SK-N-SH treated with all-trans-retinoic acid at 6 μM for 48 hours (cell line): ENCODE data around the gene ADARB2.

Experiments used
- ATAC-seq: fragments of 200-7000 bp; cut with Tn5 transposase; 3 replicates; pipeline ENCODE4 v1.9.1; 2020; ENCODE audit warnings: mild to moderate bottlenecking, moderate library complexity
- ARNTL ChIP-seq: fragments of 450-650 bp; formaldehyde crosslinking; IDR thresholded peaks from 2 replicates; pipeline ENCODE4 v1.5.0; 2020; ENCODE audit warnings: low read depth, mild to moderate bottlenecking, moderate library complexity, borderline replicate concordance
- BACH2 ChIP-seq: fragments of 250-450 bp; sonication (Bioruptor Pico); IDR thresholded peaks from 2 replicates; pipeline ENCODE4 v1.9.0; 2021; ENCODE audit warnings: mild to moderate bottlenecking, borderline replicate concordance
- CREB5 ChIP-seq: fragments of 250-450 bp; sonication (Bioruptor Pico); IDR thresholded peaks from 2 replicates; pipeline ENCODE4 v1.5.1; 2020; ENCODE audit warnings: low read depth, mild to moderate bottlenecking, moderate library complexity
- CSDC2 ChIP-seq: fragments of 250-450 bp; sonication (Bioruptor Pico); IDR thresholded peaks from 2 replicates; pipeline ENCODE4 v1.5.0; 2020; ENCODE audit warnings: mild to moderate bottlenecking, moderate library complexity
- CSRNP3 ChIP-seq: fragments of 250-450 bp; sonication (Bioruptor Pico); IDR thresholded peaks from 2 replicates; pipeline ENCODE4 v1.5.1; 2021; ENCODE audit warnings: mild to moderate bottlenecking, moderate library complexity
- ESRRG ChIP-seq: fragments of 250-450 bp; sonication (Bioruptor Pico); IDR thresholded peaks from 2 replicates; pipeline ENCODE4 v1.6.1; 2021; ENCODE audit warnings: mild to moderate bottlenecking
- GLIS3 ChIP-seq: fragments of 250-450 bp; sonication (Bioruptor Pico); IDR thresholded peaks from 2 replicates; pipeline ENCODE4 v1.5.0; 2020; ENCODE audit warnings: mild to moderate bottlenecking, moderate library complexity
- PPARA ChIP-seq: fragments of 250-450 bp; sonication (Bioruptor Pico); IDR thresholded peaks from 2 replicates; pipeline ENCODE4 v1.5.0; 2020; ENCODE audit warnings: mild to moderate bottlenecking, borderline replicate concordance
- SNAI2 ChIP-seq: fragments of 250-450 bp; sonication (Bioruptor Pico); IDR thresholded peaks from 2 replicates; pipeline ENCODE4 v1.5.0; 2020; ENCODE audit warnings: mild to moderate bottlenecking, moderate library complexity
- TCF4 ChIP-seq: fragments of 250-450 bp; sonication (Bioruptor Pico); IDR thresholded peaks from 2 replicates; pipeline ENCODE4 v1.8.0; 2021; ENCODE audit warnings: mild to moderate bottlenecking, moderate library complexity, borderline replicate concordance
- TOX ChIP-seq: fragments of 250-450 bp; sonication (Bioruptor Pico); IDR thresholded peaks from 2 replicates; pipeline ENCODE4 v1.8.0; 2021; ENCODE audit warnings: mild to moderate bottlenecking, moderate library complexity, borderline replicate concordance
- TSHZ2 ChIP-seq: fragments of 250-450 bp; sonication (Bioruptor Pico); IDR thresholded peaks from 2 replicates; pipeline ENCODE4 v1.5.0; 2020; ENCODE audit warnings: mild to moderate bottlenecking, moderate library complexity
- ZC3H10 ChIP-seq: fragments of 250-450 bp; sonication (Bioruptor Pico); IDR thresholded peaks from 2 replicates; pipeline ENCODE4 v1.5.1; 2021; ENCODE audit warnings: mild to moderate bottlenecking, moderate library complexity
- ZFP30 ChIP-seq: fragments of 450-650 bp; formaldehyde crosslinking; IDR thresholded peaks from 2 replicates; pipeline ENCODE4 v1.5.0; 2022; ENCODE audit warnings: mild to moderate bottlenecking, moderate library complexity
- ZNF565 ChIP-seq: fragments of 450-650 bp; formaldehyde crosslinking; conservative IDR thresholded peaks from 2 replicates; pipeline ENCODE4 v1.5.0; 2020; ENCODE audit warnings: low read depth, mild to moderate bottlenecking, moderate library complexity
- ZNF70 ChIP-seq: fragments of 450-650 bp; formaldehyde crosslinking; IDR thresholded peaks from 2 replicates; pipeline ENCODE4 v1.5.0; 2020; ENCODE audit warnings: mild to moderate bottlenecking, moderate library complexity
- ZNF8 ChIP-seq: fragments of 450-650 bp; formaldehyde crosslinking; IDR thresholded peaks from 2 replicates; pipeline ENCODE4 v1.5.0; 2020; ENCODE audit warnings: mild to moderate bottlenecking, moderate library complexity
- TF ChIP-seq, protein P1 (sequence below): fragments of 250-450 bp; sonication (Bioruptor Pico); IDR thresholded peaks from 2 replicates; pipeline ENCODE4 v1.8.0; 2020; ENCODE audit warnings: mild to moderate bottlenecking, moderate library complexity, borderline replicate concordance

The ADARB2 gene

GRCh38 chr10:1612908-1613307 lies 124.4 kb downstream of the ADARB2 start:
- no peak for ATAC-seq
- TF ChIP-seq GLIS3 (no peak), CSDC2 (CRISPR knock-in tag) (no peak), SNAI2 (CRISPR knock-in tag) (no peak), BACH2 (no peak), ZNF70 (no peak), TCF4 (CRISPR knock-in tag) (no peak), ZNF8 (CRISPR knock-in tag) (no peak), ZC3H10 (CRISPR knock-in tag) (no peak), ZNF565 (CRISPR knock-in tag) (no peak)

DNA sequence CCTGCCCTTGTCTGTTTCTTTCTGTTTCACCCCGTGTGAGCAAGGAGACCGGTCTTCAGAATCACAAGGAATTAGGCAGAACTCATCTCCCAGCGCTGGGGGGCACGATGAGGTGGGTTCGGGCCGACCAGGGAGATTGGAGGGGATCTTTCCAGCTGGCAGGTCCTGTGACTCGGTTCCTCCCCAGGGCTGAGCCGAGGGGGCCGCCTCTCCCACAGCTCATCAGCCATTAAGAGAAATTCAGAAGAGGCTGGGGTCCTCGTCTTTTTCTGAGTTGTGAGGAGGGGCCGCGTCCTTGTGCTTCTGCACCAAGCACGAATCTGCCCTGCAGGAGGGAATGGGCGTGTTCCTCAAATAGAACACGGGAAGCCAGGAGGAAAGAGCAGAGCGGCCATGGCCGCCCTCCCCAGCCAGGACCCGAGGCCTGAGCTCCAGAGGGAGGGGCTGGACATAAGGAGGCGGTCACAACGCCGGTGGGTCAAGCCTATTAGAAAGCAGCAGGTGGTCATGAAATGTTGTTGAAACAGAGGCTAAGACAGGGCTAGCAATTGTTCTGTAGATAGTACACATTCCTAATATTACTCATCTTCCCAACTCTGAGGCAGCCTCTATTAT lies 125.3 kb downstream of the ADARB2 start:
- no peak for ATAC-seq
- TF ChIP-seq CREB5 (CRISPR knock-in tag) = no peak
- no peak for TF ChIP-seq ARNTL (CRISPR knock-in tag)
- no peak for TF ChIP-seq ZFP30 (CRISPR knock-in tag)
- TF ChIP-seq, protein P1, sequence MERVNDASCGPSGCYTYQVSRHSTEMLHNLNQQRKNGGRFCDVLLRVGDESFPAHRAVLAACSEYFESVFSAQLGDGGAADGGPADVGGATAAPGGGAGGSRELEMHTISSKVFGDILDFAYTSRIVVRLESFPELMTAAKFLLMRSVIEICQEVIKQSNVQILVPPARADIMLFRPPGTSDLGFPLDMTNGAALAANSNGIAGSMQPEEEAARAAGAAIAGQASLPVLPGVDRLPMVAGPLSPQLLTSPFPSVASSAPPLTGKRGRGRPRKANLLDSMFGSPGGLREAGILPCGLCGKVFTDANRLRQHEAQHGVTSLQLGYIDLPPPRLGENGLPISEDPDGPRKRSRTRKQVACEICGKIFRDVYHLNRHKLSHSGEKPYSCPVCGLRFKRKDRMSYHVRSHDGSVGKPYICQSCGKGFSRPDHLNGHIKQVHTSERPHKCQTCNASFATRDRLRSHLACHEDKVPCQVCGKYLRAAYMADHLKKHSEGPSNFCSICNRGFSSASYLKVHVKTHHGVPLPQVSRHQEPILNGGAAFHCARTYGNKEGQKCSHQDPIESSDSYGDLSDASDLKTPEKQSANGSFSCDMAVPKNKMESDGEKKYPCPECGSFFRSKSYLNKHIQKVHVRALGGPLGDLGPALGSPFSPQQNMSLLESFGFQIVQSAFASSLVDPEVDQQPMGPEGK (CRISPR knock-in tag) = no peak
- TF ChIP-seq ZNF8 (CRISPR knock-in tag) = no peak
- TF ChIP-seq BACH2 = no peak
- TF ChIP-seq CSRNP3 = no peak

DNA sequence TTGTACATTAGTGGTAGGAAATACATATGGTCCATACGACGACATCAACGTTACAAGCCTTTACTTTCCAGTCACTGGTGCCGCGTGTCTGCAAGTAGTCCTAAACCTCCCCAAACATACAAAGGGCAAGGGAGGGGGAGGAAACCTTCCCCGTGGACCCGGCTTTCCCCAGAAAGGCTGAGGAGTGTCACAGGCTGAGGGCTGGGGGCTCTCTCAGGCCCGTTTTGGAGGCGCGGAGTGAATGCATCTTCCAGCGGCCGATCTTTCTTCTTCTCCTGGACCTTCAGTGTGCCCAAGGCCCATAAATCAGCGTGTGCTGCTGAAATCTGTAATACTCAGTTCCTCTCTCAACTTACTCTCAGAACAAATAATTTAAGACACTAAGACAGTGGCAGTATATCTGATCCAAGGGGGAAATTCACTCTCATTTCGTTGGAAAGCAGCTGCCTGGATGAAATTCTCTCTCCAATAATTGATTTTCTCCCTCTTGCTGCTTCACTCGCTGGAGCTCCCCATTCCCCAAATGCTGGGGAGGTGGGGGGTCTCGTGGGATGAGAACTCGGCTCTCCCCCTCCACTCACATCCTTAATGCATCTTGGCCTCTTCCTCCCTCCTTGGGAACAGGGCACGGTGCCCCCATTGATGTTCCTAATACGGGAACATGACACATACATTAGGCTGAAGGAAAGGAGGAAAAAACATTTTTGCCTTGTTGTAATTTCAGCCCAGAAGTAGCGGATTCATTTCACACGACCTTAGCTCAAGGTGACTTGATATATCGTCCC lies 126.1 kb downstream of the ADARB2 start:
- ATAC-seq = no peak
- TF ChIP-seq TOX (CRISPR knock-in tag) = no peak
- TF ChIP-seq ZNF70 = no peak
- TF ChIP-seq SNAI2 (CRISPR knock-in tag) = no peak
- no peak for TF ChIP-seq TSHZ2 (CRISPR knock-in tag)
- TF ChIP-seq, all 23 proteins: peak for 0

- ATAC-seq = no peak
- TF ChIP-seq TSHZ2 (CRISPR knock-in tag) (no peak), PPARA (no peak), ZC3H10 (CRISPR knock-in tag) (no peak), ARNTL (CRISPR knock-in tag) (no peak), CREB5 (CRISPR knock-in tag) (no peak), ESRRG (CRISPR knock-in tag) (no peak)
- TF ChIP-seq, all 23 proteins: peak for 0
Observed at GRCh38 chr10:1609648-1609970, 127.7 kb downstream of the ADARB2 start.
